Umbilical cord (tissue), 2 donors: ENCODE measurements around the gene CRCP. TPM values are rescaled to one million over a fixed set of nuclear protein-coding genes. Genes with fewer than 3 reads are reported as not detected.
"Not testable (repeated sequence)": the region's sequence is repeated elsewhere in the genome, so short reads cannot be mapped to it uniquely, and the experiment has no call there.

Source experiments
- DNase-seq: peaks from one replicate; pipeline ENCODE4 v3.0.0-alpha.2; 2015; ENCODE audit warnings: low spot score
- total RNA-seq: library from RNA; depleted of rRNA; stranded (reverse); fragments of >200 nt; gene quantifications from one replicate; pipeline ENCODE4 v1.2.3, GENCODE V29; 2014; ENCODE audit warnings: low replicate concordance; ENCODE audit not compliant: insufficient read depth

The CRCP gene
- total RNA-seq, 1 donor from 2014 or later: 59.5 TPM

DNA sequence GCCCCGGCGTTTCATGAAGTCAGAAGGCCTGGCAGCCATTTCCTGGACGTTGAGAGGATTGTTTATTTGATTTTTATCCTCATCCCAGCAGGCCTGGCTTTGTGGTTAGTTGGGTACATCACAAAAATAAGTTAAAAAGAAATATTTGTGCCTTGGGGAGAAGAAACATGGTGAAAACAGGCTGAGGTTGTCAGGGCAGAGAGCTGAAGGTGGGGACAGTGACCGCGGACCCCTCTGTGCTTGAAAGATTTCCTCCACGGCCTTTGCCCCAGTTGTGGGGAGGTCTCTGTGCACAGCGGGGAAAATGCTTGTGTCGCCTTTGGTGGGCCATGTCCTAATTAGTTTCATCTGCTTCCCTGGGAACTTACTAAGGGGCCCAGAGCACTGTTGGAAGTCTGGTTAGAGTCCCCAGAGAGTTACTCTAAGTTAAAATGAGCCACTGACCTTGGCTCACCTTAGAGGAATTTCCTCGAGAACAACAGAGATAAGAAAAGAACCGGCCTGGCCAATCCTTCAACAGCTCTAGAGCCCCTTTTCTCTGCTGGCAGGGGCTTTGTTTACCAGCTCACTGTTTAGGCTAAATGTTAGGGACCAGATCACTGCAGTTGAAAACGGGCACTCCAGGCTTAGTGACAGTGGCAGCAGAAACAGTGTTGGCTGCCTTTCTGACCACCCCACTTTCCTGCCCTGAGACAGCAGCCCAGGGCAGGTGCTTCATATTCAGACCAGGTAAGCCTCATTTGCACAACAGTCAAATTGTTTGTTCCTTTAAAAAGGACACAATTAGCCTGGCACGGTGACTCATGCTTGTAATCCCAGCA, 37.9 kb downstream of the CRCP start:
- no peak for DNase-seq

DNA sequence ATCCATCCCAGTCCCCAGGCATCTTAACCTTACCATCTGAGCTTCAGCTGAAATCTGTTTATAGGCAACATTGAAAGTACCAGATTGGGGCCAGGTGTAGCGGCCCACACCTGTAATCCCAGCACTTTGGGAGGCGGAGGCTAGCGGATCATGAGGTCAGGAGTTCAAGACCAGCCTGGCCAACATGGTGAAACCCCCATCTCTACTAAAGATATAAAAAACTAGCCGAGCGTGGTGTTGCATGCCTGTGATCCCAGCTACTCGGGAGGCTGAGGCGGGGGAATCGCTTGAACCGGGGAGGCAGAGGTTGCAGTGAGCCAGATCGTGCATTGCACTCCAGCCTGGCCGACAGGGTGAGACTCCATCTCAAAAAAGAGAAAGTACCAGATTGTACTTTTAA, 39.0 kb downstream of the CRCP start:
- DNase-seq: no peak

DNA sequence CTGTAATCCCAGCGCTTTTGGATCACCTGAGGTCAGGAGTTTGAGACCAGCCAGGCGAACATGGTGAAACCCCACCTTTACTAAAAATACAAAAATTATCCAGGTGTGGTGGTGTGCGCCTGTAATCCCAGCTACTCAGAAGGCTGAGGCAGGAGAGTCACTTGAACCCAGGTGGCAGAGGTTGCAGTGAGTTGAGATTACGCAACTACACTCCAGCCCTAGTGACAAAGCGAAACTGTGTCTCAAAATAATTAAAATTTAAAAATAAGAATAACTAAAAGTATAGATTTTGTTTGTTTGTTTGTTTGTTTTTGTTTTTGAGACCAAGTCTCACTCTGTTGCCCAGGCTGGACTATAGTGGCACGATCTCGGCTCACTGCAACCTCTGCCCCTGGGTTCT, 41.4 kb downstream of the CRCP start:
- not testable (repeated sequence) for DNase-seq

- no peak for DNase-seq
Observed at GRCh38 chr7:66157060-66157459, 42.4 kb downstream of the CRCP start.

GRCh38 chr7:66162622-66163021, 48.0 kb downstream of the CRCP start:
- no peak for DNase-seq

GRCh38 chr7:66163186-66163610, 48.6 kb downstream of the CRCP start:
- no peak for DNase-seq

GRCh38 chr7:66164356-66164755, 49.7 kb downstream of the CRCP start:
- DNase-seq: no peak

- no peak for DNase-seq
Observed at GRCh38 chr7:66167773-66168387, 53.2 kb downstream of the CRCP start.

GRCh38 chr7:66169616-66170015, 55.0 kb downstream of the CRCP start:
- DNase-seq: no peak

- DNase-seq: no peak
Observed at GRCh38 chr7:66170309-66171231, 55.9 kb downstream of the CRCP start.

GRCh38 chr7:66172536-66173401, 58.1 kb downstream of the CRCP start:
- DNase-seq: not testable (repeated sequence)

- DNase-seq: no peak
Observed at GRCh38 chr7:66173856-66174255, 59.2 kb downstream of the CRCP start.

- not testable (repeated sequence) for DNase-seq
Observed at GRCh38 chr7:66175006-66175405, 60.4 kb downstream of the CRCP start.

- no peak for DNase-seq
Observed at GRCh38 chr7:66176914-66177313, 62.3 kb downstream of the CRCP start.

DNA sequence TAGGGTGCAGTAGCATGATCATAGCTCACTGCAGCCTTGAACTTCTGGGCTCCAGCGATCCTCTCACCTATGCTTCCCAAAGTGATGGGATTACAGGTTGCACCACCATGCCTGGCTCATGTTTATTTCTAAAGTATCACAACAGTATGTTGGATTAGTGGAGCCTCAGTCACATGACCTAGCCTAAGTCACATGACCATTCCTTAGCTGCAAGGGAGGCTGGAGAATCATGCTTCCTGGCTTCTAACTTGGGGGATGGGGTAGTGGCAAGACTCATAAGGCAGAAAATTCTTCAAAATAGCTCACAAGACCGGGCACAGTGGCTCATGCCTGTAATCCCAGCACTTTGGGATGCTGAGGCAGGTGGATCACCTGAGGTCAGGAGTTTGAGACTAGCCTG, 63.6 kb downstream of the CRCP start:
- DNase-seq: no peak

- DNase-seq: no peak
Observed at GRCh38 chr7:66181329-66181728, 66.7 kb downstream of the CRCP start.

DNA sequence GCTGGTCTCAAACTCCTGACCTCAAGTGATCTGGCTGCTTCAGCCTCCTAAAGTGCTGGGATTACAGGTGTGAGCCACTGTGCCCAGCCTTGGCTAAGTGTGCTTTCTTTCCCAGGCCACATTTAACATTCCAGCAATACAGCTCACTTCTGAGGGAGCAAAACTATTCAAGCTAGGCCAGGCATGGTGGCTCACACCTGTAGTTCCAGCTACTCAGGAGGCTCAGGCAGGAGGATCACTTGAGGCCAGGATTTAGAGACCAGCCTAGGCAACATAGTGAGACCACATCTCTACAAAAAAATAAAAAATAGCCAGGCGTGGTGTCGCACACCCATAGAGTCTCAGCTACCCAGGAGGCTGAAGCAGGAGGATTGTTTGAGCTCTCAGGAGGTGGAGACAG, 67.2 kb downstream of the CRCP start:
- DNase-seq: no peak

DNA sequence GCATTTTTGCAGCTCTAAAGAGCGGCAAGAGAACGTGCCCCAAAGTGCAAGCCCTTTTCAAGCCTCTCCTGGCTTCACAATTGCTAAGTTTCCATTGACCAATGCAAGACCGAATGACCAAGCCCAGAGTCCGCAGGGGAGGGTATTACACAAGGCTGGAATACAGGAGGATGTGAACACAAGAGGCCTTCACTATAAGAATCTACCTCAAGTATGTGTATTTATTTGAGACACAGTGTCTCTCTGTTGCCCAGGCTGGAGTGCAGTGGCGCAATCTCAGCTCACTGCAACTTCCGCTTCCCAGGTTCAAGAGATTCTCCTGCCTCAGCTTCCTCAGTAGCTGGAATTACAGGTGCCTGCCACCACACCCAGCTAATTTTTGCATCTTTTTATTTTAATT, 68.3 kb downstream of the CRCP start:
- DNase-seq: no peak

- peak; percentile 92 for DNase-seq
Observed at GRCh38 chr7:66183700-66184099, 69.1 kb downstream of the CRCP start.

- DNase-seq: no peak
Observed at GRCh38 chr7:66185680-66186187, 71.1 kb downstream of the CRCP start.

GRCh38 chr7:66186991-66187390, 72.3 kb downstream of the CRCP start:
- DNase-seq: no peak
